Activated T-cell treated with anti-CD3 and anti-CD28 coated beads, Interleukin-2, amount 50 U/mL, for 1 hour (primary cell): Measurements from ENCODE around the gene SNAPC2.

Experiments used
- DNase-seq: peaks from one replicate; pipeline ENCODE4 v3.0.0-alpha.2; 2020

The SNAPC2 gene, protein sequence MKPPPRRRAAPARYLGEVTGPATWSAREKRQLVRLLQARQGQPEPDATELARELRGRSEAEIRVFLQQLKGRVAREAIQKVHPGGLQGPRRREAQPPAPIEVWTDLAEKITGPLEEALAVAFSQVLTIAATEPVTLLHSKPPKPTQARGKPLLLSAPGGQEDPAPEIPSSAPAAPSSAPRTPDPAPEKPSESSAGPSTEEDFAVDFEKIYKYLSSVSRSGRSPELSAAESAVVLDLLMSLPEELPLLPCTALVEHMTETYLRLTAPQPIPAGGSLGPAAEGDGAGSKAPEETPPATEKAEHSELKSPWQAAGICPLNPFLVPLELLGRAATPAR

DNA sequence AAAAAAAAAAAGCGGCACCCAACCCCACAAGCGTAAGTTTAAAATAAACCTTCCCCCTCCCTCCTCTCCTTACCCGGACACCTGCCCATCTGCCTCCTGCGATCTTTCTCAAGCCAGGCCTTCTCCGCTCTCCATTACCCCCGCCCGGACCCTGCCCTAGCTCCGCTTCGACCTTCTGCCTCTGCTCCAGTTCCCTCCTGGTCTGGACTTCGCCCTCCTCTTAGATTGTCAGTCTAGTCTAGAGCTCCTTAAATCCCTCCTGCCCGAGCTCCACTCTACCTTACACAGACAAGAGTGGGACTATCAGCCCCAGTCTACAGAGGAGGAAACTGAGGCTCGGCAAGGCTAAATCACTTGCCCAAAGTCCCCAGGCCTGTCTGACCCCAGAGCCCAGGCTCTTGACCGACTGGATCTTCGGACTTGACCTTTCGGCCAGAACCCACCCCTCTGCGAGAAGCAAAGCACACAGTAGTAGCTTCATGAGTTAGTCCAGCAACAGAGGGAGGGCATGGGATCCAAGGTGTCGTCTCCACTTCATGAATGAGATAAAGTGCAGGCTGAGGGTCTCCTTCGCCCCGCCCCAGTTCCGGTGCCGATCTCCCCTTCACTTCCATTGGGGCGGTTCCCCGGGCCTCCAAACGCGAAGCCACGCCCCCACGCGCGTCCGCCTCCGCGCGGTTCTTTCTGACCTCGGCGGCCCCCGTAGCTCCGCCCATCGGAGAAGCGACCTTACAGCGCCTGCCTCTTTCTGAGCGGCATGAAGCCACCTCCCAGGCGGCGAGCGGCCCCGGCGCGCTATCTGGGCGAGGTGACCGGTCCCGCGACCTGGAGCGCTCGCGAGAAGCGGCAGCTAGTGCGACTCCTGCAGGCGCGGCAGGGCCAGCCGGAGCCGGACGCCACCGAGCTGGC, at the start of gene SNAPC2:
TSS of gene SNAPC2 (plus strand) at position 729 of the 909 bp plus-strand sequence. CDS start at position 758, 29 bp downstream.
- peak; percentile 97 for DNase-seq

DNA sequence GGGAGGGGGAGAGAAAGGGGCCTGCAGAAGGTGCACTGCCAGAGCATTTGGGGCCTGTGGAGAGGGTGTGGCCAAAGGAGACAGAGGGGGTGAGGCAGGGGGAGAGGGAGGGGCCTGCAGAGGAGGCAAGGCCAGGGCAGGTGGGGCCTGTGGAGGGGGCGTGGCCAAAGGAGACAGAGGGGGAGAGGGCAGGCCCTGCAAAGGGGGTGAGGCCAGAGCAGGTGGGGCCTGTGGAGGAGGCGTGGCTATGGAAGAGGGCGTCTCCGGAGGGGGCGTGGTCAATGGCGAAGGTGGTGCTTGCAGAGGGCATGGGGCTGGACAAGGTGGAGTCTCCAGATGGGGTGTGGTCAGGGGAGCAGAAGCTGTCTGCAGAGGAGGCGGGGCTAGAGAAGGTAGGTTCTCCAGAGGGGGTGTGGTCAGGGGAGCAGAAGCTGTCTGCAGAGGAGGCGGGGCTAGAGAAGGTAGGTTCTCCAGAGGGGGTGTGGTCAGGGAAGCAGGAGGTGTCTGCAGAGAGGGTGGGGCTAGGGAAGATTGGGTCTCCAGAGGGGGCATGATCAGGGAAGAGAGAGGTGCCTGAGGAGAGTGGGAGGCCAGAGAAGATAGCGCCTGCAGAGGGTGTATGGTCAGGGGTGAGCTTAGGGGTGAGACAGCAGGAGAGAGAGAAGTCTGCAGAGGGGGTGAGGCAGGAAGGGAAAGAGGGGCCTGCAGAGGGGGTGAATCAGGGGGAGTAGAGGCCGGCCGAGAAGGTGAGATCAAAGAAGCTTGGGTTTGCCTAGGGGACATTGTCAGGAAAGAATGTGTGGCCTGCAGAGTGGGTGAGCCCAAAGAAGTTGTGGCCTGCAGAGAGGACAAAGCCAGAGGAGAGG, 49.3 kb upstream of the SNAPC2 start:
- DNase-seq = peak; percentile 57

DNA sequence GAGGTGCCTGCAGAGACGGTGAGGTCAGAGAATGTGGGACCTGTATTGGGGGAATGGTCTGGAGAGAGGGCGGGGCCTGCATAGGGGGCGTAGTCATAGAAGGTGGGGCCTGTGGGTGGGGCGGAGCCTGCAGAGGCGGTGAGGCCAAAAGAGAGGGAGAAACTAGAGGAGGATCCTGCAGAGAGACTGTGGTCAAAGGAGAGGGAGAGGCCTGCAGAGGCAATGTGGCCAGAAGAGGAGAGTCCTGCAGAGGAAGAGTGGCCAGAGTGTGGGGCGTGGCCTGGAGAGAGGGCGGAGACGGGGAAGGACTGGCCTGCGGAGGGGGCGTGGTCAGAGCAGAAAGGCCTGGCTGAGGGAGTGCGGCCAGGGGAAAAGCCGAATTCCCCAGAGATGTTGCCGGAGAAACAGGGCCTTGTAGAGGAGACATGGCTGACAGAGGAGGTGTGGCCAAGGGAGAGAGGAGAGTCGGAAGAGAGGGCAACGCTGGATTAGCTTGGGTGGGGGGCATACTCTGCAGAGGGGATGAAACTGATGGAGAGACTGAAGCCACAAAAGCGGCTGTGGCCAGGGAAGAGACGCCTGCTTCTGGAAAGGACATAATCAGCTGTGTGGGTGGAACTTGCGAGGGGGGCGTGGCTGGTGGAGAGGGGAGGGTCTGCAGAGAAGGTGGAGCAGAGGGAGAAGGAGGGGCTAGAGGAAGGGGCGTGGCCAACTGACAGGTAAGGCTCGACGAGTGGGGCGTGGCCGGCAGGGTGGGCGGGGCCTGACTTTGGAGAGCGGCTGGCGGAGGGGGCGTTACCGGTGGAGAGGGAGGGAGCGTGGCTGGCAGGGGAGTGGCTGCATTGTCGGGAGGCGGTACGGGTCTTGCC, 48.5 kb upstream of the SNAPC2 start:
- DNase-seq = peak; percentile 85

DNA sequence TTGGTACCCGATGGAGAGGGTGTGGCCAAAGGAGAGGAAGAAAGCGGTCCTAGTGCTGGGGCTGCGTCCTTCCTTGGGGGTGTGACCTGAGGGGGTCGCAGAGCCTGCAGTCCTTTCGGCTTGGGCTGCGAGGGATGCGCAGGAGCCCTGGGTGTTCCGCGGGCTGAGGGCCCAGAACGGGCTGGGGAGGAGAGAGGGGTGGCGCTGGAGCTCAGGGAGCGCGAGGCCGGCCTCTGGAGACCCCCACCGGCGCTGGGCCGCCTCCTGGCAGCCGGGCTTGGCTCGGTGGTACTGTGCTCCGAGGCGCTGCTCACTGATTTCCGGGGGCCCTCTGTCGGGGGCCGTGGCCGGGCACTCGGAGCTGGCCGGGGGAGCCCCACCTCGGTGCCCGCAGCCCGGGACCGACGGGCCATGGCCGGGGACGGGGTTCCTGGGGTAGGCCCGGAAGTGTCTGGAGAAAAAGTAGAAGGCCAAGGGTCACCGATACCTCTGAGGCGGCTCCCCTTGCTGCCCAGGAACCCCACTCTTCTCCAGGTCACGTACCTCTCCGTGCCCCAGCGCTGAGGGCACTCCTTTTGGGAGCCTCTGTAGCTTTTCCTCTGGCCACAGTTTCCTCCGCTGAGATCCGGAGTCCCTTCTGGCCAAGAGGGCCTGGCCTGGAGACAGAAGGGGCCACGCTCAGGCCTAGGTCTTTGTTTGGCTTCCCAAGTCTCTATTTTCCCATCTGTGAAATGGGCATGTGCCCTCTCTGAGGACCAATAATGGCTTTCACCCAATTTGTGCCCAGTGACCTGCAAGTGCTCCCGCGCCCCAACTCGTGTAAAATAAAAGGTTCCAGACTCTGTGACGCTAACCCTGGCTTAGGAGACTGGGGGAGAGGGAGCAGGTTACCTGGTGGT, 47.6 kb upstream of the SNAPC2 start:
- no peak for DNase-seq

DNA sequence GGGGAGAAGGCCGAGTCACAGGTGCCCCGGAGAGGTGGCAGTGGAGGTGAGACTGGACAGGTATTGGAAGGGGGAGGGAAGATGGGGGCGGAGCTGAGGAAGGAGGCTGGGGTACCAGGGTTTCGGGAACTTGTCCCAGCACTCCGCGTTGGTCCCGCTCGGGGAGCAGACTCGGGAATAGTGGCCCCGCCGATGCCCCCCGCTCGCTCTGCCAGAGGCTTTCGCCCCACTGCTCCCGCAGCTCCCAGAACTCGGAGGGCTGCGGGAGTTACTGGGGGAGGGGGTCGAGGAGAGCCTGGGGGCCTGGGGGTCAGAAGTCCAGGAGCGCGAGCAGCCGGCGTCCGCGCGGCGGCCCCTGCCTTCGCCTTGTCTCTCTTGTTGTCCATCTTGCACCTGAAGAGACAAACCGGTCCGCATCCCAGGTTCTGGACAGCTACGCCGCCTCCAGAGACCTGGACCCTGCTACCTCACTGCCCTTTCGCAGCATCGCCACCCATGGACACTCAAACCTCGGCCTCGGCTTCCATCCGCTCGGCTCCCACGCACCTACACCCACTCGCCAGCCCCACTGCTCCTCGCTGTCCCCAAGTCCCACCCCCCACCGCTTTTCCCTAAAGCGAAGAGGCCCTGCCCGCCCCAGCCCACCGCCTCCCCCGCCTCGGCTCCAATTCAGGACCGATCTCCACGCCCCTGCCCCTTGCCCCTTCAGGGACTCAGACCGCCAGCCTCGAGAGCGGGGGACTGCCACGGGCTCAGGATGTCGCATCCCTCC, 46.6 kb upstream of the SNAPC2 start:
- DNase-seq = no peak

DNA sequence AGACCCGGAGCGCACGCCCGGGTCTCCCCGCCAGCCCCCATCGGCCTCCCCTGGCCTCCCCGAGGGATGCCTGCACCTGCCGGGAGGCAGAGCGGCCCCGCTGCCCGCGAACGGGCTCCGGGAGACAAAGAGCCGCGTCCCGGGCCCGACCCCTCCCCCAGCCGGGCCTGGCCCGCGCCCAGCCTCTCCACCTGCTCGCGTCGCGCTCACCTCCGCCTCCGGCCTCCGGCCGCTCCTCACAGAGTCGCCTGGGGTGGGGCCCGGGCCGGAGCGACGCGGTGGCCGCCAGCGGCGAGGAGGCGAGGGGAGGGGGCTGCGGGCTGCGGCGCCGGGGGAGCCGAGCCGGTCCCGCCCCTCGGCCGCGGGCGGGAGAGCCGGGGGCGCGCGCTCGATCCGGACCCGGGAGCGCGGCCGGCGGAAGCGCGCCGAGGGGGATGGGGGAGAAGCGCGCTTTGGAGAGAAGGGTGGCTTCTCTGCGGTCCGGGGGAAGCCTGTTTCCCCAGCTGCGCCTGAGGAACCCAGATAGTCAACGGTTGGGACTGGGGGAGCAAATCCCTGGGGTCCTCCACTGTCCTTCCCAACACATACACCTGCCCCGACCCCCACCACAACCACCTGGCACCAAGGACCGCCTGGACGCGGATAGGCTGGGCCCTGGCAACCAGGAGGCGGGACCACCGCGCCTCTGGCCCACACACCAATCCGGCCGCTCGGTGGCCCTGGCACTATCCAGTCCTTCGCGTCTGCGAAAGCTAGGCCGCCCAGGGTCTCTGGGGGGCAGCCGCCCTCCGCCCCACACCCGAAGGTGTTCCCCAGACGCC, 45.9 kb upstream of the SNAPC2 start, which contains the start of gene PRR36:
TSS of gene PRR36 (minus strand) at position 315 of the 821 bp plus-strand sequence. CDS start 701 bp downstream, outside the sequence.
- DNase-seq = no peak

DNA sequence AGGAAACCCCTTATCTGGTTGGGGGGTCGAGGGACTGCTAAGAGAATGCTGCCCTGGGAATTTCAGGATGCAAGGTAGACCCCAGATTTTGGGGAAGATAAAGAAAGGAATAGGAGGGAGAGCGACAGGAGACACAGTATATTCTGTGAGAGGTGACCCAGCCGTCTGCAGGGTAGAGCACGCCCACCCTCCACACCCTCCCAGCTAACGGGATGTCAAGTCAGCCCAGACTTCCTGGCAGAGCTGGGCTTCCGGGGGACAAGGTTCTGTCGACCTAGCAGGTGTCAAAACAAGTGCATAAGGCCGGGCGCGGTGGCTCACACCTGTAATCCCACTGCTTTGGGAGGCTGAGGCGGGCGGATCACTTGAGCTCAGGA, 45.3 kb upstream of the SNAPC2 start:
- no peak for DNase-seq

DNA sequence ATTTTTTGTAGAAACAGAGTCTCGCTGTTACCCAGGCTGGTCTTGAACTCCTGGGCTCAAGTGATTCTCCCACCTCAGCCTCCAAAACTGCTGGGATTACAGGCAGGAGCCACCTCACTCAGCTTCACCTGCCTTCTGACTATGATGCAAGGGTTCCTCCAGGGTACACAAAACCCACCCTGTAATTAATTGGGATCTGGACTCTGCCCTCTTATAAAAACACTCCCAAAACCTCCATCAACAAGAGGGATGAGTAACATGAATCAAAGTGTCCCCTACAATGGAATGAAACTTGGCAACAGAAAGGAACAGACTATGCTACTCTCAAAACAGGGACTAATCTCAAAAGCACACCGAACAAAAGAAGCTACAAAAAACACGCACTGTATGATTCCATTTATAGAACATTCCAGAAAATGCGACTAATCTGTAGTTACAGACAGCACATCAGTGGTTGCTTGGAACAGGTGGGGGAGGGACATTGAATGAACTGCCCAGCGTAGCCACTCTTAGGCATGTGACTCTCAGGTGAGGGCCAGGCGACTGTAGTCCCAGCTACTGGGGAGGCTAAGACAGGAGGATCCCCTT, 42.8 kb upstream of the SNAPC2 start:
- no peak for DNase-seq

DNA sequence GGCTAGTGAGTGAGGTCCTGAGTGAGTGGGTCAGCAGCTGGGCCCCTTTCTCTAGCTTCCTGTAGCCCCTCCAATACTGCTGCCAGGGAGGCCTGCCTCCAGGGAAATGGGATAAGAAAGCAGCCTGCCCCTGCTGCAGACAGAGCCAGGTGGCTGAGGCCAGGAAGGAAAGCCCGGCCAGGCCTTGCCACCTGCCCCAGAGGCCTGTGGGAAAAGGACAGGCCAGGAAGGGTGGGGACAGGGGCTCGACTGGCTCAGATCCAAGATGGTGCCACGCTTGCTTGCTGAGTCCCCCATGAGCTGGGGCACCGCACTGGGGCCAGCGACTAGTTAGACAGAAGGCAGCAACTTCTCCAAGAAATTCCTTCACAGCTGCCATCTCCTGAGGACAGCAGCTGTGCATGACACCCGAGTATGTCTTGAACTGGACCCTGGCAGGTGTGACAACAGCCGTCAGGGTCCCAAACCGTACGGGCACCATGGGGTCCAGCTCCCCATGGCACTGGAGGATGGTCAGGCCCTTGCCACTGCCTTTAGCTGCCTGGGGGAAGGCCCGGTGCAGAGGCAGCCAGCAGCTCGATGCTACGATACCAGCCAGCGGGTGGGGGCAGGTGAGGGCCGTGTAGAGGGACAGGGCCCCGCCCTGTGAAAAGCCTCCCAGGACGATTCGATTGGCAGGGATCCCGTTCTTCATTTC, 40.9 kb upstream of the SNAPC2 start:
- no peak for DNase-seq

DNA sequence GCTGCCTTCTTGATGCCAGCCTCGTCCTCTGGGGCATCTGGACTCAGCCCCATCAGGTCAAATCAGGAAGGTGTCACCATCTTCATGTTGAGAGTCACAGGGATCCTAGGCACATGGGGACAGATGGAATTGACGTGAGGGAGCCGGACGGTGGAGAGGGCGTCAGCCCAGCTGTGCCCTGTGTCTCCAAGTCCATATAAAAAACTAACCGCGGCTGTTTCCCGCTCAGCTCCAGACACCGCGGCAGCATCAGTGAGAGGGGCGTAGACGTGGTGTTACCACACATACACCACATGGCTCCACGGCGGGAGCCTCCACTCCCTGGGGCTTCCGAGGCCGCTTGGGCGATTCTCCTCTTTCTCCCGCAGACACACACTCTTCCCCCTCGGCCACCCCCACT, 40.3 kb upstream of the SNAPC2 start:
- DNase-seq = no peak

DNA sequence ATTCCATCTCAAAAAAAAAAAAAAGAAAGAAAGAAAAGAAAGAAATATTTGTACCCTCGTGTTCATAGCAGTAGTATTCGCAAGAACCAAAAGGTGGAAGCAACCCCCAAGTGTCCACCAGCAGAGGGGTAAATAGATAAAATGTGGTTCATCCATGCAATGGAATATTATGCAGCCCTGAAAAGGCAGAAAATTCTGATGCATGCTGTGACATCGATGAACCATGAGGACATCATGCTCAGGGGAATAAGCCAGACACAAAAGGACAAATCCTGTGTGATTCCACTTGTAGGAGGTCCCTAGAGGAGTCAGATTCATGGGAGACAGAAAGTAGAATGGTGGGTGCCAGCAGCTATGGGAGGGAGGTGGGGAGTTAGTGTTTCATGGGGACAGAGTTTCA, 38.2 kb upstream of the SNAPC2 start:
- no peak for DNase-seq

DNA sequence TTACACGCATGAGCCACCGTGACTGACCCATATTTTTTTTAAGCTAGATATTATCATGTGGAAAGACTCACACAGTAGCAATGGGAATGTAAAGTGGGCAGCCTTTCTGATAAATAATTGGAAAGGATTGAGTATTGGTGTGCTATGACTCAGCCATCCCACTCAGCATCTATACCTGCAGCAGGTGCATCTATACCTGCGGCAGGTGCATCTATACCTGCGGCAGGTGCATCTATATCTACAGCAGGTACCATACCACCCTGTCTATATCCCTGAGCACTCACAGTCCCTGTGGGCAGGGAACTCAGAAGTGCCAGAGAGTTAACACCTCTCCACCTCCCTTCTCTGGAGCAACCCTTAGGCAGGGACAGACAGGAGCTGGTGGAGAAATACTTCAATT, 37.0 kb upstream of the SNAPC2 start:
- DNase-seq = no peak

DNA sequence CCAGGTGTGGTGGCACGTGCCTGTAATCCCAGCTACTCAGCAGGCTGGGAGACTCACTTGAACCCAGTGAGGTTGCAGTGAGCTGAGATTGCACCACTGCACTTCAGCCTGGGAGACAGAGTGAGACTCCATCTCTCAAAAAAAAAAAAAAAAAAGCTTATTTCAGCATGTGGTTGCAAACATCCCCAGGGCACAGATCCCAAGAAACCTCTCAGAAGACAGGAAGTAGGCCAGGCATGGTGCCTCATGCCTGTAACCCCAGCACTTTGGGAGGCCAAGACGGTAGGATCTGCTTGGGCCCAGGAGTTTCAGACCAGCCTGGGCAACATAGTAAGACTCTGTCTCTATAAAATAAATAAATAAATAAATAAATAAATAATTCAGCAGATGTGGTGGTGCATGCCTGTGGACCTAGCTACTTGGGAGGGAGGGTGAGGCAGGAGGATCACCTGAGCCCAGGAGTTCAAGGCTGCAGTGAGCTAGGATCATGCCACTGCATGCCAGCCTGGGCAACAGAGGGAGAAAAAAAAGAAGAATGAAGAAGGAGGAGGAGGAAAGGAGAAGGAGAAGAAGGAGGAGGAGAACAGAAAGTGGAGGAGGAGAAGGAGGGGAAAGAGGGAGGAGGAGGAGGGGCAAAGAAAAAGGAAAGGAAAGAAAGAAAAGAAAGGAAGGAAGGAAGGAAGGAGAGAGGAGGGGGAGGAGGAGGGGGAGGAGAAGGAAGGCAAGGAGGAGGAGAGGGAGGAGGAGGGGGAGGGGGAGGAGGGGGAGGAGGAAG, 36.2 kb upstream of the SNAPC2 start:
- DNase-seq = no peak

DNA sequence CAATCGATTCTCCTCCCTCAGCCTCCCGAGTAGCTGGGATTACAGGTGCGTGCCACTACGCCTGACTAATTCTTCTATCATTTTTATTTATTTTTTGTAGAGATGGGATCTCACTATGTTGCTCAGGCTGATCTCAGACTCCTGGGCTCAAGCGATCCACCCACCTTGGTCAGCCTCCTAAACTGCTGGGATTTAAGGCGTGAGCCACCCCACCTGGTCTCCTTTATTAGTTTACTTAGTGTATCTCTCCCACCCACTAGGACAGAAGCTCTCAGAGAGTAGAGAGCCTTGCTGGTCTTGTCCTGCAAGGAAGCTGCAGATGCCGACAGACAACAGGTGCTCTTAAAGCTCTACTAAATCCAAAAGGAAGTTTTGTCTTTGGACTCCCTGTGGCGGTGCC, 34.3 kb upstream of the SNAPC2 start:
- DNase-seq = no peak

DNA sequence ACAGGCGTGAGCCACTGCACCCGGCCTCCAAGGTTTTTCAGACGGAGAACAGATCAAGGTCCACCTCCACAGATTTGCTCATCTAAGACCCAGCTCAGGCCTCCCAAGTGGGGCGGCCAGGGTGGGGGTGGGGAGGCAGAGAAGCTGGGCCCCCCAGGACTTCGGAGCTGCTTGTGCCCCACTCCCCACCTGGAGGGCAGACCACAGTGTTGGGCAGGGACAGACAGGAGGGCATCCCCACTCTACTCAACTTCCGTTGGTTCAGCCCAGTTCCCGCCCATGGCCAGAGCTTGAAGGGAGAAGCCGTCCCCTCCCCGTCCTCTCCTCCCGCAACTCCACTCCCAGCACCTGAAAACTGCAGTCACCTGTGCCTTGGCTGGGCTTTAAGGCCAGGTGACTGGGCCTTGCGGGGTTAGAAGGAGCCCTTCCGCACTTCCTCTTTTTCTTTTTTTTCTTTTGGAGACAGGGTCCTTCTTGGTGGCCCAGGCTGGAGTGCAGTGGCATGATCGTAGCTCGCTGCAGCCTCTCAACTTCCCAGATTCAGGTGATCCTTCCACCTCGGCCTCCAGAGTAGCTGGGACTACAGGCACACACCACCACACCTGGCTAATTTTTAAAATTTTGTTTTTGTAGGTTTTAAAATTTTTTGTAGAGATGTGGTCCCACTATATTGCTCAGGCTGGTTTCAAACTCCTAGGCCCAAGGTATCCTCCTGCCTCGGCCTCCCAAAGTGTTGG, 32.6 kb upstream of the SNAPC2 start:
- no peak for DNase-seq

DNA sequence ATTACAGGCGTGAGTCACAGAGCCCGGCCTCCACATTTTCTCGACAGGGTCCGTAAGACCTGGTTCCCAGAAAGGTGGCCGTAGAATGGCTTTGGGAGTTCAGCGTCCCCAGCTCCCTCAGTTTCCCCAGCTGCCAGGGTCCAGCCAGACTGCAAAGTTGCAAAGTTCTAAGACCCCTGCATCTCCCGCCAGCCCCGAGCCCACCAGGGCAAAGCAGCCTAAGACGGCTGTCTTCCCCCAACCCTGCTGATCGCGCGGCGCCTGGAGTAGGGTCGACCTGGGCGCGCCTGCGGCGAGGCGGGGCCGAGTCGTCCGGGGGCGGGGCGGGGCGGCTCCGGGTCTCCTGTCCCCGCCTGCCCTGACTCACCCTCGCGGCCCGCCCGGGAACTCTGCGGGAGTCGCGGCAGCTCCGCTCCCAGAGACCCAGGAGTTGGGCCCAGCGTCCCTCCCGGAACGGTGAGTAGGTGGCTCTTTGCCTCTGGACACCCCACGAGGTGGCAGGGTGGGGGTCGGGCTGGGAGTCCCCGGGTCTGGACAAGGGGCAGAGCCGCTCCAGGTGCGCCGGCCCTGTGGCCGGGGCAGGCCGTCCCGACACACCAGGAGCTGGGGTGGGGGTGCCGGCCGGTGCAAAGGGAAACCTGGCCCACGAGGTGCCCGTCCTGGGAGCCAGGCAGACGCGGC, 31.9 kb upstream of the SNAPC2 start, which contains the start of gene LRRC8E:
TSS of gene LRRC8E (plus strand) at position 366 of the 681 bp plus-strand sequence. CDS start 7,094 bp downstream, outside the sequence.
- peak; percentile 49 for DNase-seq
